Measurements from ENCODE around the gene FERMT2. TPM values are rescaled to one million over a fixed set of nuclear protein-coding genes. Genes with fewer than 3 reads are reported as not detected.

FERMT2 gene
- total RNA-seq, 1 donor from 2014 or later = 82.5 TPM

GRCh38 chr14:52883658-52884057 is 67.2 kb downstream of the FERMT2 start:
- H3K27ac Mint-ChIP-seq = no peak overlapping the region
- H3K4me3 Mint-ChIP-seq = no peak overlapping the region
- H3K36me3 Mint-ChIP-seq = peaks cover 27% of the 10 kb centered on the region
- DNase-seq (ENCODE audit: extremely low spot score, unreplicated experiment) = no peak
- TF ChIP-seq CTCF (conservative IDR thresholded peaks at IDR 0.05) = no peak
- no peaks in the 10 kb centered on the region for H3K9me3 Mint-ChIP-seq
- no peaks in the 10 kb centered on the region for H3K4me1 Mint-ChIP-seq (ENCODE audit: unreplicated experiment)
- no peaks in the 10 kb centered on the region for H3K27me3 Mint-ChIP-seq

- Mint-ChIP-seq H3K36me3 (peaks cover 27% of the 10 kb centered on the region), H3K27ac (no peak overlapping the region), H3K9me3 (no peaks in the 10 kb centered on the region), H3K4me3 (no peak overlapping the region), H3K4me1 (ENCODE audit: unreplicated experiment) (no peaks in the 10 kb centered on the region), H3K27me3 (no peaks in the 10 kb centered on the region)
- no peak for DNase-seq (ENCODE audit: extremely low spot score, unreplicated experiment)
- TF ChIP-seq CTCF (conservative IDR thresholded peaks at IDR 0.05) = no peak
Observed at GRCh38 chr14:52882824-52883223, 68.0 kb downstream of the FERMT2 start.

GRCh38 chr14:52879958-52880357 is 70.9 kb downstream of the FERMT2 start:
- Mint-ChIP-seq H3K27me3 (no peaks in the 10 kb centered on the region), H3K4me3 (no peak overlapping the region), H3K36me3 (peaks cover 29% of the 10 kb centered on the region), H3K4me1 (ENCODE audit: unreplicated experiment) (no peaks in the 10 kb centered on the region), H3K9me3 (no peaks in the 10 kb centered on the region), H3K27ac (no peak overlapping the region)
- DNase-seq (ENCODE audit: extremely low spot score, unreplicated experiment) = no peak
- TF ChIP-seq CTCF (conservative IDR thresholded peaks at IDR 0.05) = no peak

GRCh38 chr14:52878946-52879345 is 71.9 kb downstream of the FERMT2 start:
- no peak overlapping the region for H3K27ac Mint-ChIP-seq
- no peaks in the 10 kb centered on the region for H3K27me3 Mint-ChIP-seq

GRCh38 chr14:52878469-52878868 is 72.4 kb downstream of the FERMT2 start:
- no peak for DNase-seq (ENCODE audit: extremely low spot score, unreplicated experiment)
- Mint-ChIP-seq H3K36me3 (peaks cover 32% of the 10 kb centered on the region), H3K27me3 (no peaks in the 10 kb centered on the region), H3K27ac (no peak overlapping the region), H3K9me3 (no peaks in the 10 kb centered on the region), H3K4me1 (ENCODE audit: unreplicated experiment) (no peaks in the 10 kb centered on the region), H3K4me3 (no peak overlapping the region)
- TF ChIP-seq CTCF (conservative IDR thresholded peaks at IDR 0.05) = no peak

More at GRCh38 chr14:52878946-52879345, 71.9 kb downstream of the FERMT2 start:
- Mint-ChIP-seq H3K4me3 (no peak overlapping the region), H3K4me1 (ENCODE audit: unreplicated experiment) (no peaks in the 10 kb centered on the region), H3K9me3 (no peaks in the 10 kb centered on the region), H3K36me3 (peaks cover 32% of the 10 kb centered on the region)
- no peak for TF ChIP-seq CTCF (conservative IDR thresholded peaks at IDR 0.05)
- no peak for DNase-seq (ENCODE audit: extremely low spot score, unreplicated experiment)

GRCh38 chr14:52877628-52878027 is 73.2 kb downstream of the FERMT2 start:
- Mint-ChIP-seq H3K4me1 (ENCODE audit: unreplicated experiment) (no peaks in the 10 kb centered on the region), H3K4me3 (no peak overlapping the region)
- no peak for DNase-seq (ENCODE audit: extremely low spot score, unreplicated experiment)

More at GRCh38 chr14:52877628-52878027, 73.2 kb downstream of the FERMT2 start:
- Mint-ChIP-seq H3K36me3 (peaks cover 37% of the 10 kb centered on the region), H3K9me3 (no peaks in the 10 kb centered on the region), H3K27me3 (no peaks in the 10 kb centered on the region), H3K27ac (no peak overlapping the region)
- TF ChIP-seq CTCF (conservative IDR thresholded peaks at IDR 0.05) = no peak
